CD4-positive, alpha-beta T cell treated with Interleukin-4 for 1 hour (primary cell): ENCODE data around the gene PLCXD3.
"Not testable (repeated sequence)": the region's sequence is repeated elsewhere in the genome, so short reads cannot be mapped to it uniquely, and the experiment has no call there.

Experiments used
- DNase-seq, 2 donors: peaks; one replicate each; pipeline ENCODE4 v3.0.0-alpha.2; 2020 to 2022

PLCXD3 gene, protein sequence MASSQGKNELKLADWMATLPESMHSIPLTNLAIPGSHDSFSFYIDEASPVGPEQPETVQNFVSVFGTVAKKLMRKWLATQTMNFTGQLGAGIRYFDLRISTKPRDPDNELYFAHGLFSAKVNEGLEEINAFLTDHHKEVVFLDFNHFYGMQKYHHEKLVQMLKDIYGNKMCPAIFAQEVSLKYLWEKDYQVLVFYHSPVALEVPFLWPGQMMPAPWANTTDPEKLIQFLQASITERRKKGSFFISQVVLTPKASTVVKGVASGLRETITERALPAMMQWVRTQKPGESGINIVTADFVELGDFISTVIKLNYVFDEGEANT

DNA sequence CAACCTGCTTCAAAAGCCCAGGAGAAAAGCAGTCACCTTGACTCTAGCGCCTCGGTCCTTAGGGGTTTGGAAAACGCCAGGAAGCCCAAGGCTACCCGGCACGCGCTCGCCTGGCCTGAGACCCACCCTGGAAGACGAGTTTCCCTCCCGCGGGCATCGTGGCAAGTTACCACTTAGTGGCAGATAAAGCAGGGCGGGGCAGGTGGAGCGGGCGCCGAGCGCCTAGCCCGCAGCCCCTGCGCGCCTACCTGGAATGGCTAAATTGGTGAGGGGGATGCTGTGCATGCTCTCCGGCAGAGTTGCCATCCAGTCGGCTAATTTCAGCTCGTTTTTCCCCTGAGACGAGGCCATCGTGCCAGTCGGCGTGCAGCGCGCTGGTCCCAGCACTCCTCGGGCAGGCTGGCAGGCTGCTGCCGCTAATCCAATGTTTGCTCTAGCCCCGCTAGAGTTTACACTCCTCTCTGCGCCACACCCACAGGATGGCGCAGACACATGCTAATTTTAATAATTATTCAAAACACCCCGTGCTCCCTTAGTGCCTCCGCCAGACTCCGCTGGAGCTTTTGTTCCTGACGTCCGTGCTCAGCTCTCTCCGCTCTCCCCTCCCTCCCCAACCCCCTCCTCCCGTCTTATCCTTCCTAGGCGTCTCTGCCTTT, at the start of gene PLCXD3:
TSS of gene PLCXD3 (minus strand) at position 426 of the 656 bp plus-strand sequence. CDS start at position 351, 75 bp downstream.
- DNase-seq = no peak

DNA sequence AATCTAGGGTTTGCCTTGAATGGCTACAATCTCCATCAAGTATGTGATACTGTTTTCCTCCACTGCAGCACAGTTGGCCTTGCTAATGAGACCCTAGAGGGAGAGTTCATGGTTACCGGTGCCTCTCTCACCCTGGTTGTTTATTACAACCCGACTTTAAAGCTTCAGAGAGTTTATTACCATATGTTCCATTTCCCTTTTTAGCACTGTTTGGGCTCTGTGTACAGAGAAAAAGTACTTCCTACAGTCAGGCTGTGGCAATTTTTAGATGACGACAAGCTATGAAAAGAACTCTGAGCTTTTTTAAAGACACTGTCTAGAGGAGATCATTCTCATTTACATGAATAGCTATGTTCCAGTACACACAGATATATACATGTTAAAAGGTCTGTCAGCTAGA, 48.8 kb upstream of the PLCXD3 start:
- DNase-seq = no peak

DNA sequence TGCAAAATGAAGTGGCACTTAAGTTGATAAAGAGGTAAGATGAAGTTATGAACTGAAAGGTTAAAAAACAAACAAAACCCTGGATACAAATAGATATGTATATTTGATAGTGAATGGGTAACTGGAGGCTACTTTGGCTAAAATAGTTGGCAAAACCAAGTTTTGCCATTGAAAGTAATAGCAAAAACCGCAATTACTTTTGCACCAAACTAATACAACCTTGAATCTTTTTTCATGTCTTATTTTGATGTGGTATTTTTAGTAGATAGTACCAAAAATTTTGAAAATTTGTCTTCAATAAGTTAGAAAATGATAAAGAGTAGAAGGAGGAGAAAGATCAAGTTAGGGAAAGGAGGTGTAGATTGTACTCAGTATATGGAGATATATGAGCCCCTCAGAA, 47.9 kb upstream of the PLCXD3 start:
- no peak for DNase-seq

DNA sequence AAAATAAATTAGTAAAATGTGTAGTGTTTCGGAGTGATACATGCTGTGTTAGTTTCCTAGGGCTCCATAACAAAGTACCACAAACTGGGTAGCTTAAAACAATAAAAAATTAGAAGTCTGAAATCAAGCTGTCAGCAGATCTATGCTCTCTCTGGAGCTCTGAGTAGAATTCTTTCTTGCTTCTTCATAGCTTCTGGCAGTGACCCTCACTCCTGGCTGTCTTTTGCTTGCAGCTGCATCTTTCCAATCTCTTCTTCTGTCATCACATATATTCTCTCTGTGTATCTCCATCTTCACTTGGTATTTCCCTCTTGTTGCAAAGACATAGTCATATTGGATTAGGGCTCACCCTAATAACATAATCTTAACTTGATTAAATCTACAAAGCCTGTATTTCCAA, 37.6 kb upstream of the PLCXD3 start:
- DNase-seq = no peak

DNA sequence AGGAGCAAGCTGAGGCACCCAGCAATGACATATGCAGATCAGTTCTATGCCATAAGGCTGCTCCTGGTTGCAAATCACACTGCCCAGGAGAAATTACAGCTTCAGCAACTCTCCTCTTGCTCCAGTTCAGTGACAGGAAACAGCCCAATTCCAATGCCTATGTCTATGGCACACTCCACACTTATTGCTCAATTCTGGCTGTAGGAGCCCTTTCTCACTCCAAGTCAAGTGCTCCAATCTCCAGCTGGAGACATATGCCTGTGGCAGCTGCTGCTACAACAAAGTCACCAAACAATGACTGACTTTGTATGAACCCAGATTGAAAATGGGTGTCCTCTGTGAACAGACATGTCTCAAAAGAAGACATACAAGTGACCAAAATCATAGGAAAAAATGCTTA, 31.8 kb upstream of the PLCXD3 start:
- no peak for DNase-seq

DNA sequence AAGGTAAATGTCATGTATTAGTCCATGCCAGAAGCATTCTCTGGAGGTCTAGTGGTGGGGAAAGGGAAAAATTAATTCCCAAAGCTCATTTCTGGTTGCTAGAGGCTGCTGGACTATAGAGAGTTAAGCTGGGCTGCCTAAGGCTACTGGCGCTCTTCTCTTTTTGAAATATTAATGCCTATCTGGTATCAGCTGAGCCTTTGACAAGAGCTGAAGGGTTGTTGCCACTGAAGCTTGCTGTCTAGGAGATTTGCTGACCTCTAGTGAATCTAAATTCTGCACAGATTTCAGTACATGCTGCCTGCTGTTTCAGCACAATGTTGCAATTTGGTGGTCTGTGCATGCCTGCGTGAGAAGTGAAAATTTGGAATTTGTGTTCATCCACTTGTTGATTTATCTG, 29.1 kb upstream of the PLCXD3 start:
- no peak for DNase-seq

DNA sequence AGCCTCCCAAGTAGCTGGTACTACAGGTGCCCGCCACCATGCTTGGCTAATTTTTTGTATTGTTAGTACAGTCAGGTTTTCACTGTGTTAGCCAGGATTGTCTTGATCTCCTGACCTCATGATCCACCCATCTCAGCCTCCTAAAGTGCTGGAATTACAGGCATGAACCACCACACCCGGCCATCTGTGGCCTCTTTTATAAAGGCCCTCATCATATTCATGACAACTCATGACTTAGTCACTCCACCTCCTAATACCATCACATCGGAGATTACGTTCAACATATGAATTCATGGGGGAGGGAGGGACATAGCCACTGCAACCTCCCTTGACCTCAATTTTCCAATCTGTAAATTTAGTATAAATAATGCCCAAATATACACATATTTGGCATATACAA, 27.2 kb upstream of the PLCXD3 start:
- no peak for DNase-seq

DNA sequence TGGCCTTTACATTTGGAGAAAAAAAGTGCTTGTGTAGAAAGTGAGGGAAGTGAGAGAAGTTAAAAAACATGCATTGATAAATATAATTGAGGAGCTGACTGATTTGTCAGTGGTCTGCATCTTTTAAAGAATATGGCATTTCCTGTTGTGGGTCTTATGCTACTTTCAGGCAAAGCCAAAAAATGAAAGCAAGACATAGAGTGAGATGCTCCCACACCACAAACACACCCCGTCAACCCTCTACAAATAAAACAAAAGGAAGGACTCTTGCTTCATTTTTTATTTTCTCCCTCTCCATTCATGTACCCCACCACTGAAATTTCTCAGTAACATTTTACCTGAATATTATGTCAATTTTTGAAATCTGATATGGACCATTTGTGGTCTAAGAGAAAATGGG, 22.1 kb upstream of the PLCXD3 start:
- DNase-seq = no peak

DNA sequence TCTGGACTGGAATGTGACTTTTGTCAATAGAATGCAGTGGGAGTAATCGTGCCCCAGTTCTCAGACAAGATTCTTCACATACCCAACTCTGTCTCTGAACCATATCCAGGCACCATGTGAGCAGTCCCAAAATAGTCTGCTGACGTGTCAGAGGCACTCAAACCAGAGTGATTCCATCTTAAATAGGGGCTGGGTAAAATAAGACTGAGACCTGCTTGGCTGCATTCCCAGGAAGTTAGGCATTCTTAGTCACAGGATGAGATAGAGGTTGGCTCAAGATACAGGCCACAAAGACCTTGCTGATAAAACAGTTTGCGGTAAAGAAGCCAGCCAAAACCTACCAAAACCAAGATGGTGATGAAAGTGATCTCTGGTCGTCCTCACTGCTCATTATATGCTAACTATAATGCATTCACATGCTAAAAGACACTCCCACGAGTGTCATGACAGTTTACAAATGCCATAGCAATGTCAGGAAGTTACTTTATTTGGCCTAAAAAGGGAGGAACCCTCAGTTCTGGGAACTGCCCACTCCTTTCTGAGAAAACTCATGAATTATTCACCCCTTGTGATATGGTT, 16.9 kb upstream of the PLCXD3 start:
- no peak for DNase-seq

DNA sequence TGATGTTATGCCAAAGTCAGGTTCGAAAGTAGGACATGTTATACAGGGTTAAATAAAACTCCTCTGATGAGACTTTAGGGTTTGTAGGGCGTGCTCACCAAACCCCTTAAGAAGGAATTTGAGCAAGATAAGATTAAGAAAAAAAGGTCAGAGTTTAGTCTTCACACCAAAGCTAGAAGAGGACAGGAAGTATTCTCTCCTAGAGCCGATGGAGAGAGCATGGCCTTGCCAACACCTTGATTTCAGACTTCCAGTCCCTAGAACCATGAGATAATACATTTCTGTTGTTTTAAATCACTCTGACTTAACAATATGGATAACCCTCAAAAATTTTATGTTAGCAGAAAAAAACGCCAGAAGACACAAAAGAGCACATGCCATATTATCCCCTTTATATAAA, 16.3 kb upstream of the PLCXD3 start:
- DNase-seq = no peak

DNA sequence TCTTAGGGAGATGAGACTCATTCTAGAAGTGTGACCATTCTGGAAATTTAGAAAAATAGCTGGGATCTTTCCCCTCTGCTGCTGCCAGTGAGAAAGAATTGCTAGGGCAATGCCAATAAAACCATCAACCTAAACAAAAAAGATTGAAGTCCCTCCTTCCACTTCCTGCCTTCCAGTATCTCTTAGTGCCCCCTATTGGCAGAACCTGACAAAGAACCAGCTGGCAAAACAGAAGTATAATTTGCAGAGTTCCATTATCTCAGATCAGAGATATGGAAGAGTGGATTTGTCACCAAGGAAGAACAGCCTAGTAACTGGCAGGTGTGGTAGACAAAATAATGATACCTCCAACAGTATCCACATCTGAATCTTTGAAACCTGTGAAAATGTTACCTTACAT, 13.8 kb upstream of the PLCXD3 start:
- no peak for DNase-seq

DNA sequence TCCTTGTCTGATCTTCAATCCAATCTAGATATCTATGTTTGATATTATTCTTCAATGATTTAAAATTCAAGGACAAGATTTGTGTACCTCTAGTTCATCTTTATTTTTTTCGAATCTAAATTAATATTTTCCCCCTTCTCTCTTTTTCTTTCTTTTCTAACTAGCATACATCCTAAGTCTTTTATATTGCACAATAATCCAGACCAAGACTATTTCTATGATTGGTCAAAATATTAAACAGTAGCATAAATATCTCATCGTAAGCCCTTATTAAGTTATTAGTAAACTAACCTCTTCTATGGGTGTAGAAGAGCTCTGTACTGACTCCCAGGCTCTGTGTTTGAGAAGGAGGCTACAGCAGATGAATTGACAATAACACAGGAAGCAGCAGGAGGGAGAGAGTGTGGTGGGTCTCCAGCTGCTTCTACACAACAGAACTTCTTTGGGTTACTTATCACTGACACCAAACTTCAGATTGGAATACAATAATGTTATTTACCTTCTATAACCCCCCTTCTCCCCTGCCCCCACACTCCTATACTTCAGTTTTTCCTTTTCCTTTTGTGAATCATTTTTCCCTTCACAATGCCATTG, 11.9 kb upstream of the PLCXD3 start:
- no peak for DNase-seq

DNA sequence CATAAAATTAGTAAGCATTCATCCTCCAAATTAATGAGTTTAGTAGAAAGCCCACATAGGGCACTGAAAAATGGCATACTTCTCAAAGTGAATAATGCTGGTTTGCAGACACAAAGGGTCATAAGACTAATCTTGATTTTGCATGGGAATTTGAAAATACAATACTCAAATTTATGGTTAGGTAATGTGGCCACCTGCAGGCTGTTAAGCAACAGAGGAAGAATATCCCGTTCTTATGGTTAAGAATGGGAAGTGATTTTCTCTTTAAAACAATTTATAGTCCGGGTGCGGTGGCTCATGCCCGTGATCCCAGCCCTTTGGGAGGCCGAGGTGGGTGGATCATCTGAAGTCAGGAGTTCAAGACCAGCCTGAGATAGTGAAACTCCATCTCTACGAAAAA, 9.4 kb upstream of the PLCXD3 start:
- DNase-seq = no peak

DNA sequence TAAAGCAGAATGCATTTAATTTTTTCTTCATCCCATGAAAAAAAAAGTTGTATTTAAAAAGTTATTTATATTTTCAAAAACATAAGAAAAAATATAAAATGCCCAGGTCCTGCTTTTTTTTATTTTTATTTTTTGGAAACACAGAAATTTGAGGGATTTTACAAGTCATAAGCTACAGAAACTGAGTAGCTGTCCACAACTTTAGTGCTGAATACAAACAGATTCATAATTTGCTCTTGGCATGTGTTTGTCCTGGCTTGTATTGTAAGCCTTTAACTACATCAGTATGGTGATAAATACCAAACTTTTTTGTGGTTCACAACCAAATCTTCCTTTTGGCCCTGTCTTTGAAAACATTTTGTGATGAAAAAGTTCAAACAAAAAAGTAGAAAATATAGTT, 7.5 kb upstream of the PLCXD3 start:
- DNase-seq = no peak

DNA sequence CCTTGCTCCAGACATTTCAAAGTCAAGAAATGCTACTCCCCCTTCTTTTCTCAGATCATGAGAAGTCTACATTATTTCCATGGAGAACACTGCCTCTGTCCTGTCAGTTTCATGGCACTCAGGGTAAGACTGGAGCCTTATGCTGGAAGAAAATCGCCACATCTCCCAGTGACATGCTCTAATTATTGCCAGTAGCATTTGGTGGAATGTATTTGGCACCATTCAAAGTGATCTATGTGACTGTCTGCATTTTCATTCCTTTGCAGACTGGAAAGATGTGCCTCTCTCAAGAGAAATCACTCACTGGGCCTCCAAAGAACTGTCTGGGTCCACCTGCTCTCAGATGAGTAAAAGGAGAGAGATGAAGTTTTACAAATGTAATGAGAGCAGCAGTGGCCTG, 840 bp upstream of the PLCXD3 start:
- DNase-seq = no peak

DNA sequence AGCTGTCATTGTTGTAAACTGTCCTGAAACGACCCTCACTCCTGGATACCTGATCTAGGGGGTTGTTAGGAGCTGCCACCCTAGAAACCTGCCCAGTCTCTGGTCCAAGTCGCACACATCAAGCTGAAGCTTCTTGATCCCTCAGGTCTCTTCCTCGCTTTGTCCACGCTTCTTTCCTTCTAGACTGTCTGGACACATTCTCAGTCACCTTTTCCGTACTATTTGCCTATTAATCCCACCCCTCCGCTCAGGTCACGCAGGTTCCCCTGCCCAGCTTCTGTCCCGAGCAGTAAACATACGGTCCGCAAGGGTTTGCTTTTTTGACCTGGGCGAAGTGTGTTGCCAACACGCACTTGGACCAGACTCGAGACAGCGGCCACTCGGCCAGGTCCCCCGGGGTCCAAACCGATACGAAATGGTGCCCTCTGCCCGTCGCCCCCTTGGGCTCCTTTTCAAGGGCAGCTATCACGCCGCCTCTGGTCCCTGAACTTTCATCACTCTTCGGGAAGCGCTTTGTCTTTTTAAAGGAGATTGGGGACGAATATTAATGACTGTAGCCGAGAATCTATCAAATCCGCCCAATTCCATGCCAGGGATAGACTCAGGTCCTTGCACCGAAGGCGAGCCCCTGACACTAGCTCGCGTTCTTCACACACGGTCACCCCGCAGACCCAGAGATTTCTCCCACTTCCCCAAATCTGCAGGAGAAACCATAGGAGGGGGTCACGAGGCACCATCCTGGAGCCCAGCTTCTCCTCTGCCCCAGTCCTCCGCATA, 814 bp downstream of the PLCXD3 start:
- no peak for DNase-seq

DNA sequence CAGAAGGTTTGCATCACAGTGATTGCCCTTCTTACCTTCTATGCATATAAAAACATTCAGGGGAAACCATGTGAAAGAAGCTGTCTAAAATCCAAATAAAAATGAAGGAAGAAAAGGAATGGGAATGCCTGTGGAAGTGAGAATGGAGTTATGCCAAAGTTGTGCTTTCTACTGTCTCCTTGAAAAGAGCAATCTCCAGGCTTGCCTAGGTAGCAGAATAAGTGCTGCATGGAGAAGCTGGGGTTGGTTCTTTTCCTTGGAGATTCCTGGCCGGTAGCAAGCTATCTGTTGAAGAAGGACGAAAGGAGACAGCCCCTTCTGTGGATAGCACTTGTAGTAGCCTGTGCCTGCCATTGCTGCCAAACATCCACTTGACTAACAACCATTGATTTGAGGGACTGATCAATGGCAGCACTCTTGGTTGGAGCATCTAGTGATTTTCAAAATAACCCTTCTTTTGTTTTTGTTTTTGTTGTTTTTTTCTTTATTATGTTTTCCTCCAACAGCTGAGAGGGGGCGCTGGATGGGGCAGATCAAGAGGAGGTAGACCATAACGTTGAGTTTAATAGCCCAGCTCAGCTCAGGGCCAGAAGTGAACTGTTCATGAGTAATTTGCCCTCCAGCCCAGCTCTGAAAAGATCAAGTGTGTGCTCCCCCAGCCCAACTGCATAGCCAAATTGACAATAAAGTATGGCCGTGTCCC, 1.6 kb downstream of the PLCXD3 start:
- no peak for DNase-seq

DNA sequence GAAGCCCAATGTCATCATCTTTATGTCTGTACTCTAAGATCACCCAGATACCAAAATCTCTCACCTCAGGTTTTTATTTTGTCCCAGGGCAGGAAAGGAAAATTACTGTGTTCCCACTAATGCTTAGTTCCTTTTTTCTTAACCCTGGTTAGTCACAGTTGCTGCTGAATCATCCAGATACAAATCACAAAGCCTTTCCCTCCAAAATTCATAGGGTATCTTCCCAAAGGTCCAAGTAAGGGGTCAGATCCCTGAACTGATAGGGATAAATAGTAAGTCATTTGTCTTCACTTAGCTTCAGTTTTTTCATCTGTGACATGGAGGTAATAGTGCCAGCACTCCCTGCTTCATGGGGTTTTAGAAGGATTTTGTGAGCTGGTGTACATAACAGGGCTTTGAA, 2.2 kb downstream of the PLCXD3 start:
- DNase-seq = no peak

DNA sequence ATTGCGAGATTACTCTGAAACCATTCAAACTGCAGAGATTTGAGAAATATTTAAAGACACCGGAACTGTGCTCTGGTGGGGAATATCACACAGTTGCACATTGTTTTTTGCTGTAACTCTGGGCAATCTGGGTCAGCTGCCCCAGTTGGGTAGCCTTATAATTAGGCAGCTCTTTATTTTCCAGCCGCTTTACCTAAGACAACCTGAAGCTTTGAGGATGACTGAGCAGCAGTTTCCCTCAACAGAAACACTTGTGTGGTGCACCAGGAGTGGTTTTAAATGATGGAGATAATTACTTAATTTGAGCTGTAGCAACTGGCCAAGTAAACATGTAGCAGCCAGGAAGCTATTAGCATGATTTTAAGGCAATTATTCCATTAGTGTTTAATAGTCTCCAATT, 2.9 kb downstream of the PLCXD3 start:
- no peak for DNase-seq

DNA sequence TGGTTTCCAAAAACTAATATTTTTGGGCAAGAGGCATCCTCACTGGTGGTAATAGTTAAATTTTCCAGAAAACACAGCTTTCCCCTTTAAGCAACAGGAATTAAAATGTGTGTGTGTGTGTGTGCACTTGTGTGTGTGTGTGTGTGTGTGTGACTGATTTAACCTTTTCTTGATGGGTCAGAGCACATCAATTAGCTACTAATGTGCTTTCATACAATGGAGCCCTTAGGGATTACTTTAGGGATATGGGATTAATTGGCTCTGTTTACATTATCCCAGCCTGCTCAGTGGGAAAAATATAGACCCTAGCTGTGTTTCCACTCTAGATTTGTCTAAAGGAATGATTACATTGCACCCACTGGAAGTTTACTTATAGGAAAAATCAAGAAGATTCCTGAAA, 6.5 kb downstream of the PLCXD3 start:
- DNase-seq = no peak

DNA sequence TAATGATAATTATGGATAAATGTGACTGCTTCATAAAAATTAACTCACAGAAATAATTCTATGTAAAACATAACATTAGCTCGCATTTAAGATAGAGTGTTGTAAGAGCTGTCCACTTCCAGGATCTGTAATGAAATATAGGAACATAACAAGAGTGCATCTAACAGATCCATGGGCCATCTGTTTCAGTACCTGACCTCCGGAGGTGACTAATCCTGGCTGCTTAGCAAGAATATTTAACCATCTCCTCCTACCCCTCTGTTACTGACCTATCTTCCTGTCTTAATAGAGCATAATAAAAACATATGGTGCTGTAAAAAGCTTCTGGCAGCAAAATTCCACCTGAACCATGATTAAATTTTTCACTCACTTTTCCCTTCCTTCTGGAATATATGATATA, 7.1 kb downstream of the PLCXD3 start:
- no peak for DNase-seq

DNA sequence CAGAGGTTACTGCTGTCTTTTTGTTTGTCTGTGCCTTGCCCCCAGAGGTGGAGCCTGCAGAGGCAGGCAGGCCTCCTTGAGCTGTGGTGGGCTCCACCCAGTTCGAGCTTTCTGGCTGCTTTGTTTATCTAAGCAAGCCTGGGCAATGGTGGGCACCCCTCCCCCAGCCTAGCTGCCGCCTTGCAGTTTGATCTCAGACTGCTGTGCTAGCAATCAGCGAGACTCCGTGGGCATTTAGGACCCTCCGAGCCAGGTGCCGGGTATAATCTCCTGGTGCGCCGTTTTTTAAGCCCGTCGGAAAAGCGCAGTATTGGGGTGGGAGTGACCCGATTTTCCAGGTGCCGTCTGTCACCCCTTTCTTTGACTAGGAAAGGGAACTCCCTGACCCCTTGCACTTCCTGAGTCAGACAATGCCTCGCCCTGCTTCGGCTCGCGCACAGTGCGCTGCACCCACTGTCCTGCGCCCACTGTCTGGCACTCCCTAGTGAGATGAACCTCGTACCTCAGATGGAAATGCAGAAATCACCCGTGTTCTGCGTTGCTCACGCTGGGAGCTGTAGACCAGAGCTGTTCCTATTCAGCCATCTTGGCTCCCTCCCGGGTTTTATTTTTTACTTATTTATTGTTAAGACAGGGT, 16.8 kb downstream of the PLCXD3 start:
- not testable (repeated sequence) for DNase-seq
